Smooth muscle cell (in vitro differentiated cells): Measurements from ENCODE around the gene RPS6KB2. TPM values are rescaled to one million over a fixed set of nuclear protein-coding genes. Genes with fewer than 3 reads are reported as not detected.

ENCODE experiments used
- DNase-seq: peaks from one replicate; lab custom pipeline; 2025; ENCODE audit not compliant: unreplicated experiment; lab: John Stamatoyannopoulos, UW
- H2AFZ ChIP-seq: fragments of 200-600 bp; sonication (generic); 2 replicates; pipeline ENCODE4 v1.6.0; 2016; ENCODE audit warnings: antibody characterized with exemption, low read depth, mild to moderate bottlenecking
- H3F3A ChIP-seq: fragments of 200-600 bp; sonication (generic); 2 replicates; pipeline ENCODE4 v1.6.0; 2017; ENCODE audit warnings: antibody characterized with exemption, low read depth
- H3K27ac ChIP-seq: fragments of 200-600 bp; sonication (generic); 2 replicates; pipeline ENCODE4 v1.5.1; 2016; ENCODE audit warnings: low read depth, mild to moderate bottlenecking
- H3K27me3 ChIP-seq: fragments of 200-600 bp; sonication (generic); 2 replicates; pipeline ENCODE4 v1.6.1; 2016; ENCODE audit warnings: low read depth, mild to moderate bottlenecking
- H3K36me3 ChIP-seq: fragments of 200-600 bp; sonication (generic); 2 replicates; pipeline ENCODE4 v1.5.1; 2016; ENCODE audit warnings: low read depth
- H3K4me1 ChIP-seq: fragments of 200-600 bp; sonication (generic); 2 replicates; pipeline ENCODE4 v1.5.1; 2016; ENCODE audit warnings: low read depth
- H3K4me2 ChIP-seq: fragments of 200-600 bp; sonication (generic); 2 replicates; pipeline ENCODE4 v1.6.0; 2016; ENCODE audit warnings: mild to moderate bottlenecking
- H3K4me3 ChIP-seq: fragments of 200-600 bp; sonication (generic); 2 replicates; pipeline ENCODE4 v1.5.1; 2016; ENCODE audit warnings: mild to moderate bottlenecking
- H3K79me2 ChIP-seq: fragments of 200-600 bp; sonication (generic); 2 replicates; pipeline ENCODE4 v1.6.0; 2016; ENCODE audit warnings: low read depth, mild to moderate bottlenecking
- H3K9ac ChIP-seq: fragments of 200-600 bp; sonication (generic); 2 replicates; pipeline ENCODE4 v1.6.0; 2016; ENCODE audit warnings: low read depth
- H3K9me3 ChIP-seq: fragments of 200-600 bp; sonication (generic); replicated peaks from 2 replicates; pipeline ENCODE4 v1.5.1; 2016; ENCODE audit warnings: low read depth
- H4K20me1 ChIP-seq: fragments of 200-600 bp; sonication (generic); 2 replicates; pipeline ENCODE4 v1.6.0; 2016; ENCODE audit warnings: low read depth
- CTCF ChIP-seq: fragments of 200-600 bp; sonication (generic); IDR thresholded peaks from 2 replicates; pipeline ENCODE4 v1.5.1; 2017; ENCODE audit warnings: borderline replicate concordance, mild to moderate bottlenecking, antibody characterized with exemption; ENCODE audit not compliant: insufficient read depth, poor library complexity, severe bottlenecking
- WGBS: methylation state at CpG from one replicate; pipeline ENCODE4 v1.1.7; 2016; ENCODE audit warnings: low lambda C conversion rate; 5-methylcytosine and 5-hydroxymethylcytosine counted together
- polyA plus RNA-seq: library from polyadenylated mRNA; unstranded; fragments of >200 nt; fragmentation: Nextera tagmentation; extraction: Ambion mirVana; gene quantifications from 2 replicates; pipeline ENCODE4 v1.2.1, GENCODE V29; 2016
- total RNA-seq: library from RNA; depleted of rRNA; stranded (reverse); fragments of >200 nt; gene quantifications from 2 replicates; pipeline ENCODE4 v1.2.3, GENCODE V29; 2014

Gene RPS6KB2
- total and polyA plus RNA-seq, 2 experiments from 2014 or later: 66.5 to 107 TPM

- TF ChIP-seq CTCF: no peak
- Histone ChIP-seq H3K27me3 (no peaks in the 10 kb centered on the region), H3K36me3 (no peaks in the 10 kb centered on the region), H4K20me1 (no peaks in the 10 kb centered on the region), H3K9ac (no peak overlapping the region), H3K9me3 (no peaks in the 10 kb centered on the region), H3K4me3 (no peak overlapping the region), H3F3A (no peaks in the 10 kb centered on the region), H3K27ac (no peak overlapping the region), H2AFZ (no peak overlapping the region), H3K4me2 (no peak overlapping the region), H3K79me2 (no peaks in the 10 kb centered on the region), H3K4me1 (no peaks in the 10 kb centered on the region)
- DNase-seq: no peak
- 96% methylated on average over 14 of the region's 14 CpGs for WGBS
Observed at GRCh38 chr11:67451658-67451976, 23.3 kb downstream of the RPS6KB2 start.

- Histone ChIP-seq H2AFZ (no peak within 1 kb of the TSS), H3K79me2 (no peaks in the 10 kb centered on the region), H3K4me3 (no peak within 1 kb of the TSS), H3K4me2 (no peak within 1 kb of the TSS), H3F3A (no peaks in the 10 kb centered on the region), H4K20me1 (no peaks in the 10 kb centered on the region), H3K4me1 (no peaks in the 10 kb centered on the region), H3K27ac (no peak within 1 kb of the TSS), H3K36me3 (no peaks in the 10 kb centered on the region), H3K9ac (no peak within 1 kb of the TSS), H3K9me3 (no peaks in the 10 kb centered on the region), H3K27me3 (no peaks in the 10 kb centered on the region)
- TF ChIP-seq CTCF: no peak
- no peak for DNase-seq
- WGBS: 94% methylated on average over 33 of the region's 33 CpGs
Observed at GRCh38 chr11:67452141-67452952, 24.1 kb downstream of the RPS6KB2 start, which contains the start of gene GPR152. GPR152 (minus strand) TSS chr11:67452729; CDS start chr11:67452724, 5 bp downstream.

GRCh38 chr11:67453816-67454732 is 25.8 kb downstream of the RPS6KB2 start:
- H3K9me3 ChIP-seq: no peaks in the 10 kb centered on the region
- no peak overlapping the region for H3K4me3 ChIP-seq
- no peaks in the 10 kb centered on the region for H4K20me1 ChIP-seq
- H3F3A ChIP-seq: no peaks in the 10 kb centered on the region
- H3K36me3 ChIP-seq: no peaks in the 10 kb centered on the region
- 97% methylated on average over 18 of the region's 21 CpGs for WGBS
- H3K79me2 ChIP-seq: no peaks in the 10 kb centered on the region
- no peak for DNase-seq
- H3K27me3 ChIP-seq: no peaks in the 10 kb centered on the region
- no peak overlapping the region for H2AFZ ChIP-seq
- no peak for TF ChIP-seq CTCF
- H3K9ac ChIP-seq: no peak overlapping the region
- H3K4me2 ChIP-seq: no peak overlapping the region
- no peaks in the 10 kb centered on the region for H3K4me1 ChIP-seq
- H3K27ac ChIP-seq: no peak overlapping the region
